Nephron (organoid): ENCODE measurements around the gene CLCN1.

Experiments
- H3K27ac Mint-ChIP-seq, 3 experiments: 2 replicates each; pipeline ENCODE4 v1.8.0; 2020; ENCODE audit warnings: mixed read lengths in 3 of 3, mild to moderate bottlenecking in 2 of 3, moderate library complexity in 1 of 3
- H3K27me3 Mint-ChIP-seq: 2 replicates; pipeline ENCODE4 v1.8.0; 2021; ENCODE audit warnings: low read depth, mild to moderate bottlenecking, moderate library complexity, mixed read lengths
- H3K36me3 Mint-ChIP-seq: 2 replicates; pipeline ENCODE4 v1.8.0; 2020; ENCODE audit warnings: low read depth, mixed read lengths
- H3K4me1 Mint-ChIP-seq: 2 replicates; pipeline ENCODE4 v1.8.0; 2020; ENCODE audit warnings: mixed read lengths
- H3K4me3 Mint-ChIP-seq, 3 experiments: 2 replicates each; pipeline ENCODE4 v1.8.0; 2020; ENCODE audit warnings: mild to moderate bottlenecking in 3 of 3, mixed read lengths in 3 of 3, moderate library complexity in 2 of 3
- H3K9me3 Mint-ChIP-seq: 2 replicates; pipeline ENCODE4 v1.8.0; 2020; ENCODE audit warnings: mixed read lengths
- CTCF ChIP-seq, 3 experiments: fragments of 200-600 bp; sonication (generic); IDR thresholded peaks; one replicate each; pipeline ENCODE4 v1.5.0; 2021; ENCODE audit warnings: antibody characterized with exemption in 3 of 3; ENCODE audit not compliant: unreplicated experiment in 3 of 3

The CLCN1 gene

GRCh38 chr7:143296686-143297085 lies 19.2 kb upstream of the CLCN1 start:
- Mint-ChIP-seq H3K4me1 (peaks cover 42% of the 10 kb centered on the region), H3K36me3 (peaks cover 89% of the 10 kb centered on the region), H3K27me3 (no peaks in the 10 kb centered on the region), H3K4me3 (no peak overlapping the region), H3K9me3 (no peaks in the 10 kb centered on the region), H3K27ac (peak overlapping the region; percentile 30 to 78 (median 52))
- TF ChIP-seq CTCF (IDR thresholded peaks at IDR 0.05; ENCODE audit: unreplicated experiment in 3 of 3) = no peak

- Mint-ChIP-seq H3K27ac (peak overlapping the region in 1 of 3 experiments; percentile 4), H3K4me3 (no peak overlapping the region), H3K36me3 (peaks cover 90% of the 10 kb centered on the region), H3K9me3 (no peaks in the 10 kb centered on the region), H3K27me3 (no peaks in the 10 kb centered on the region), H3K4me1 (peaks cover 37% of the 10 kb centered on the region)
- TF ChIP-seq CTCF (IDR thresholded peaks at IDR 0.05; ENCODE audit: unreplicated experiment in 3 of 3) = no peak
Measured at GRCh38 chr7:143299346-143299745, 16.6 kb upstream of the CLCN1 start.

GRCh38 chr7:143299840-143300239 lies 16.1 kb upstream of the CLCN1 start:
- H3K4me3 Mint-ChIP-seq = no peak overlapping the region
- peak; percentile 46 to 53 (median 47) for TF ChIP-seq CTCF (IDR thresholded peaks at IDR 0.05; ENCODE audit: unreplicated experiment in 3 of 3)
- H3K9me3 Mint-ChIP-seq = no peaks in the 10 kb centered on the region
- H3K27me3 Mint-ChIP-seq = no peaks in the 10 kb centered on the region
- no peak overlapping the region for H3K27ac Mint-ChIP-seq
- H3K36me3 Mint-ChIP-seq = peaks cover 90% of the 10 kb centered on the region
- H3K4me1 Mint-ChIP-seq = peaks cover 33% of the 10 kb centered on the region

- Mint-ChIP-seq H3K4me3 (no peak overlapping the region), H3K27ac (no peak overlapping the region), H3K9me3 (no peaks in the 10 kb centered on the region), H3K4me1 (peaks cover 21% of the 10 kb centered on the region), H3K27me3 (no peaks in the 10 kb centered on the region), H3K36me3 (peaks cover 88% of the 10 kb centered on the region)
- no peak for TF ChIP-seq CTCF (IDR thresholded peaks at IDR 0.05; ENCODE audit: unreplicated experiment in 3 of 3)
Measured at GRCh38 chr7:143300959-143301935, 14.7 kb upstream of the CLCN1 start.

- Mint-ChIP-seq H3K36me3 (peaks cover 90% of the 10 kb centered on the region), H3K4me1 (peaks cover 11% of the 10 kb centered on the region), H3K27ac (no peak overlapping the region), H3K4me3 (no peak overlapping the region), H3K9me3 (no peaks in the 10 kb centered on the region), H3K27me3 (no peaks in the 10 kb centered on the region)
- no peak for TF ChIP-seq CTCF (IDR thresholded peaks at IDR 0.05; ENCODE audit: unreplicated experiment in 3 of 3)
Measured at GRCh38 chr7:143303733-143304132, 12.2 kb upstream of the CLCN1 start.
